A673 (cell line): Measurements from ENCODE around the gene SCGB2B2. TPM values are rescaled to one million over a fixed set of nuclear protein-coding genes. Genes with fewer than 3 reads are reported as not detected.

ENCODE experiments used
- BruUV-seq: library from RNA; stranded (reverse); fragments of 400-500 nt; replicated peaks from 2 replicates; lab custom pipeline; 2021; lab: Mats Ljungman, UMichigan
- CTCF ChIA-PET: fragments of 300-600 bp; sonication (Branson Sonifier 250); formaldehyde crosslinking; loops from one replicate; lab custom pipeline; 2022; ENCODE audit warnings: antibody characterized with exemption; lab: Charles Lee
- POLR2A ChIA-PET: fragments of 300-600 bp; sonication (Branson Sonifier 250); formaldehyde crosslinking; loops from one replicate; lab custom pipeline; 2022; ENCODE audit warnings: antibody characterized with exemption; ENCODE audit not compliant: low non-redundant PET; lab: Charles Lee
- DNase-seq: peaks from one replicate; pipeline ENCODE4 v3.0.0-alpha.2; 2015; ENCODE audit warnings: low spot score
- H3K27ac ChIP-seq: fragments of 200-600 bp; sonication (generic); 2 replicates; pipeline ENCODE4 v1.5.1; 2016; ENCODE audit warnings: mixed run types, low read depth, mild to moderate bottlenecking, mixed read lengths, antibody characterized with exemption, low read length; ENCODE audit not compliant: poor library complexity, severe bottlenecking
- H3K27me3 ChIP-seq: fragments of 200-600 bp; sonication (generic); replicated peaks from 2 replicates; pipeline ENCODE4 v1.6.1; 2017; ENCODE audit warnings: mixed run types, low read depth, mild to moderate bottlenecking, mixed read lengths, antibody characterized with exemption, low read length; ENCODE audit not compliant: insufficient read depth, poor library complexity
- H3K36me3 ChIP-seq: fragments of 200-600 bp; sonication (generic); 2 replicates; pipeline ENCODE4 v1.6.1; 2016; ENCODE audit warnings: mixed run types, mild to moderate bottlenecking, mixed read lengths, antibody characterized with exemption, low read length; ENCODE audit not compliant: insufficient read depth, poor library complexity, severe bottlenecking
- H3K4me1 ChIP-seq: fragments of 200-600 bp; sonication (generic); 2 replicates; pipeline ENCODE4 v1.6.1; 2017; ENCODE audit warnings: mixed run types, mild to moderate bottlenecking, mixed read lengths, antibody characterized with exemption, low read length; ENCODE audit not compliant: insufficient read depth, poor library complexity, severe bottlenecking
- H3K4me3 ChIP-seq: fragments of 200-600 bp; sonication (generic); 2 replicates; pipeline ENCODE4 v1.5.1; 2016; ENCODE audit warnings: low read depth, mixed run types, mild to moderate bottlenecking, mixed read lengths, low read length; ENCODE audit not compliant: poor library complexity, severe bottlenecking
- H3K9me3 ChIP-seq: fragments of 200-600 bp; sonication (generic); 2 replicates; pipeline ENCODE4 v1.6.1; 2016; ENCODE audit warnings: mixed run types, low read depth, mild to moderate bottlenecking, mixed read lengths, antibody characterized with exemption, low read length; ENCODE audit not compliant: poor library complexity, severe bottlenecking
- EZH2 ChIP-seq: fragments of 200-600 bp; sonication (generic); IDR thresholded peaks from 2 replicates; pipeline ENCODE4 v1.6.1; 2017; ENCODE audit warnings: borderline replicate concordance, low read depth, mild to moderate bottlenecking, mixed read lengths, antibody characterized with exemption, low read length; ENCODE audit not compliant: poor library complexity, severe bottlenecking
- intact Hi-C: fragments of 100-400 bp; cut with micrococcal nuclease; formaldehyde crosslinking; loops from one replicate; pipeline ENCODE4 v1.10.0; 2022; ENCODE audit not compliant: unreplicated experiment
- total RNA-seq: library from RNA; stranded (reverse); gene quantifications from 2 replicates; pipeline ENCODE4 v1.2.3, GENCODE V29; 2021
- TF ChIP-seq, protein P1 (sequence below): fragments of 300-800, 200-600 bp; sonication (generic); conservative IDR thresholded peaks from 2 replicates; pipeline ENCODE4 v1.5.1; 2017; ENCODE audit warnings: low read depth, mild to moderate bottlenecking, antibody characterized with exemption, low read length, moderate library complexity, mixed read lengths

Gene SCGB2B2
- total RNA-seq, 1 experiment from 2014 or later: 0.24 TPM

GRCh38 chr19:34642241-34642640, 34.7 kb downstream of the SCGB2B2 start:
- BruUV-seq: no TSS peak
- intact Hi-C loops: no loop called here
- Histone ChIP-seq H3K4me3 (no peak overlapping the region), H3K4me1 (no peaks in the 10 kb centered on the region), H3K36me3 (no peaks in the 10 kb centered on the region), H3K27me3 (peaks cover 3% of the 10 kb centered on the region), H3K9me3 (no peaks in the 10 kb centered on the region), H3K27ac (no peak overlapping the region)
- CTCF ChIA-PET: no interaction called here
- no peak for DNase-seq
- no peak for TF ChIP-seq EZH2
- TF ChIP-seq, protein P1, sequence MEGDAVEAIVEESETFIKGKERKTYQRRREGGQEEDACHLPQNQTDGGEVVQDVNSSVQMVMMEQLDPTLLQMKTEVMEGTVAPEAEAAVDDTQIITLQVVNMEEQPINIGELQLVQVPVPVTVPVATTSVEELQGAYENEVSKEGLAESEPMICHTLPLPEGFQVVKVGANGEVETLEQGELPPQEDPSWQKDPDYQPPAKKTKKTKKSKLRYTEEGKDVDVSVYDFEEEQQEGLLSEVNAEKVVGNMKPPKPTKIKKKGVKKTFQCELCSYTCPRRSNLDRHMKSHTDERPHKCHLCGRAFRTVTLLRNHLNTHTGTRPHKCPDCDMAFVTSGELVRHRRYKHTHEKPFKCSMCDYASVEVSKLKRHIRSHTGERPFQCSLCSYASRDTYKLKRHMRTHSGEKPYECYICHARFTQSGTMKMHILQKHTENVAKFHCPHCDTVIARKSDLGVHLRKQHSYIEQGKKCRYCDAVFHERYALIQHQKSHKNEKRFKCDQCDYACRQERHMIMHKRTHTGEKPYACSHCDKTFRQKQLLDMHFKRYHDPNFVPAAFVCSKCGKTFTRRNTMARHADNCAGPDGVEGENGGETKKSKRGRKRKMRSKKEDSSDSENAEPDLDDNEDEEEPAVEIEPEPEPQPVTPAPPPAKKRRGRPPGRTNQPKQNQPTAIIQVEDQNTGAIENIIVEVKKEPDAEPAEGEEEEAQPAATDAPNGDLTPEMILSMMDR: no peak
- POLR2A ChIA-PET: no interaction called here

- H3K4me3 ChIP-seq: no peak overlapping the region
- H3K27ac ChIP-seq: no peak overlapping the region
- peak; percentile 87 for DNase-seq
- BruUV-seq: no TSS peak
- H3K4me1 ChIP-seq: no peaks in the 10 kb centered on the region
- ChIA-PET CTCF (interaction anchor here (0.6 kb wide), 3 partner anchors 172 to 427 kb away, joined by 3 read pairs; no protein-coding TSS in a partner anchor), POLR2A (no interaction called here)
- intact Hi-C loops: loop anchor here (1.0 kb wide), 1 partner anchor 73 kb away; no protein-coding TSS in a partner anchor
- H3K27me3 ChIP-seq: peaks cover 3% of the 10 kb centered on the region
- TF ChIP-seq EZH2: no peak
- TF ChIP-seq, protein P1: peak; percentile 85
- H3K36me3 ChIP-seq: no peaks in the 10 kb centered on the region
- H3K9me3 ChIP-seq: peaks cover 7% of the 10 kb centered on the region
Observed at GRCh38 chr19:34639491-34640085, 37.4 kb downstream of the SCGB2B2 start.

GRCh38 chr19:34633802-34634201, 43.2 kb downstream of the SCGB2B2 start:
- intact Hi-C loops: no loop called here
- H3K27ac ChIP-seq: no peak overlapping the region
- no peaks in the 10 kb centered on the region for H3K4me1 ChIP-seq
- CTCF ChIA-PET: no interaction called here
- no peak for TF ChIP-seq EZH2
- TF ChIP-seq, protein P1: no peak
- no peaks in the 10 kb centered on the region for H3K36me3 ChIP-seq
- peaks cover 8% of the 10 kb centered on the region for H3K9me3 ChIP-seq
- H3K4me3 ChIP-seq: no peak overlapping the region
- no TSS peak for BruUV-seq
- POLR2A ChIA-PET: no interaction called here
- DNase-seq: no peak
- no peaks in the 10 kb centered on the region for H3K27me3 ChIP-seq

Other genes with a start within 250 kb of the SCGB2B2 start
- gene UBA2, start 248.8 kb downstream of the SCGB2B2 start, total RNA-seq: 206 and 222 TPM in 2 replicates
- gene WTIP, start 195.4 kb downstream of the SCGB2B2 start, total RNA-seq: 3.4 and 4.7 TPM in 2 replicates
- 24.1 and 27.7 TPM in 2 replicates for gene ZNF302, start 519 bp upstream of the SCGB2B2 start, total RNA-seq
- gene ZNF181, start 57.1 kb upstream of the SCGB2B2 start, total RNA-seq: 6.7 and 8.2 TPM in 2 replicates
- 6.0 and 8.0 TPM in 2 replicates for gene ZNF599, start 96.1 kb upstream of the SCGB2B2 start, total RNA-seq
- gene ZNF30, start 249.7 kb upstream of the SCGB2B2 start, total RNA-seq: 5.0 and 5.2 TPM in 2 replicates